GM23248 (cell line): Measurements from ENCODE around the gene NT5E.

Source experiments
- EZH2 ChIP-seq: fragments of 200-600 bp; sonication (generic); IDR thresholded peaks from 2 replicates; pipeline ENCODE4 v1.6.1; 2018; ENCODE audit warnings: antibody characterized with exemption, mild to moderate bottlenecking; ENCODE audit not compliant: insufficient read depth, poor library complexity, severe bottlenecking
- EZH2phosphoT487 ChIP-seq: fragments of 200-600 bp; sonication (generic); IDR thresholded peaks from 2 replicates; pipeline ENCODE4 v1.6.1; 2018; ENCODE audit warnings: antibody characterized with exemption, moderate library complexity, mild to moderate bottlenecking, low read depth; ENCODE audit not compliant: insufficient read depth

DNA sequence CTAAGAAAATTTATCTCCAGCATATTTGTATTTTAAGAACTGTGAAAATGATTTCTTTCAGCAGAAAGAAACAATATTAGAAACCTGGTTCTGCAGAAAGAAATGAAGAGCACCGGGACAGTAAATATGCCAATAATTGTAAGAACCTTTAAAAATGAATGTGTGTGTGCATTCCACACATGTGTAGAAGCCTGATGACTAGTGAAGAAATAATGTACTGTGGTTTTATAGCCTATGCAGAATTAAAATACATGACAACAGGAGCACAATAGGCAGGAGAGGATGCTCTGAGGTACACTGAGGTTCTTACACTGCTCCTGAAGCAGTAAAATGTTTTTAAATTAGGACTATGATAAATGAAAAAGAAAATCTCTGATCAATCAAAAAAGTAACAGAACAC lies 94.9 kb downstream of the NT5E start:
- TF ChIP-seq EZH2 (no peak), EZH2phosphoT487 (no peak)
